Measurements from ENCODE around the gene DERA.

- TF ChIP-seq CTCF (IDR thresholded peaks at IDR 0.05; ENCODE audit: low read length) (no peak), EZH2 (optimal IDR thresholded peaks at IDR 0.05; ENCODE audit: low read depth, low read length) (no peak)
These were observed 108.9 kb downstream of the DERA start for GRCh38 chr12:16020031-16020430.

Data from MM.1S (cell line).